GM18519 (cell line): ENCODE measurements around the gene KLF5.
A peak's percentile ranks its signal among the peaks of the same experiment; 100 is the strongest.

Source experiments
- ATAC-seq: cut with Tn5 transposase; IDR thresholded peaks from one replicate; pipeline ENCODE4 v1.9.1; 2021; ENCODE audit warnings: mild to moderate bottlenecking, moderate library complexity; ENCODE audit not compliant: unreplicated experiment, low FRiP score

Gene KLF5

GRCh38 chr13:73058432-73058735 lies 421 bp upstream of the KLF5 start:
- no peak for ATAC-seq

GRCh38 chr13:73059460-73060250 lies 850 bp downstream of the KLF5 start:
- ATAC-seq: peak; percentile 27

GRCh38 chr13:73060251-73061160 lies 1.7 kb downstream of the KLF5 start:
- no peak for ATAC-seq

GRCh38 chr13:73061473-73061872 lies 2.7 kb downstream of the KLF5 start:
- no peak for ATAC-seq

GRCh38 chr13:73061876-73062275 lies 3.1 kb downstream of the KLF5 start:
- ATAC-seq: no peak

- no peak for ATAC-seq
Measured at GRCh38 chr13:73062468-73062867, 3.7 kb downstream of the KLF5 start.

- no peak for ATAC-seq
Measured at GRCh38 chr13:73063166-73063565, 4.4 kb downstream of the KLF5 start.

- no peak for ATAC-seq
Measured at GRCh38 chr13:73065036-73065435, 6.2 kb downstream of the KLF5 start.

- ATAC-seq: no peak
Measured at GRCh38 chr13:73065665-73066340, 7.0 kb downstream of the KLF5 start.

- no peak for ATAC-seq
Measured at GRCh38 chr13:73069206-73069805, 10.5 kb downstream of the KLF5 start.

GRCh38 chr13:73070451-73071098 lies 11.8 kb downstream of the KLF5 start:
- no peak for ATAC-seq

- ATAC-seq: no peak
Measured at GRCh38 chr13:73072239-73072900, 13.6 kb downstream of the KLF5 start.

GRCh38 chr13:73073050-73073449 lies 14.2 kb downstream of the KLF5 start:
- ATAC-seq: no peak

- ATAC-seq: no peak
Measured at GRCh38 chr13:73074014-73074413, 15.2 kb downstream of the KLF5 start.

- no peak for ATAC-seq
Measured at GRCh38 chr13:73074926-73075325, 16.1 kb downstream of the KLF5 start.

- ATAC-seq: no peak
Measured at GRCh38 chr13:73075546-73075945, 16.7 kb downstream of the KLF5 start.

GRCh38 chr13:73075954-73076353 lies 17.1 kb downstream of the KLF5 start:
- no peak for ATAC-seq

- no peak for ATAC-seq
Measured at GRCh38 chr13:73077865-73078264, 19.1 kb downstream of the KLF5 start.

- no peak for ATAC-seq
Measured at GRCh38 chr13:73079359-73079758, 20.6 kb downstream of the KLF5 start.
